Omental fat pad (tissue), 4 donors: Measurements from ENCODE around the gene PNO1. TPM values are rescaled to one million over a fixed set of nuclear protein-coding genes. Genes with fewer than 3 reads are reported as not detected.

Experiments
- ATAC-seq: fragments of 150-250 bp; one replicate; pipeline ENCODE4 v1.9.1; 2016; ENCODE audit warnings: mild to moderate bottlenecking, moderate library complexity; ENCODE audit not compliant: low FRiP score
- DNase-seq: peaks from one replicate; pipeline ENCODE4 v3.0.0-alpha.2; 2019; ENCODE audit warnings: low spot score
- CTCF ChIP-seq, 3 donors: fragments of 450-650 bp; IDR thresholded peaks; one replicate each; pipeline ENCODE4 v1.5.1; 2016 to 2017; ENCODE audit warnings: antibody characterized with exemption in 3 of 3, mild to moderate bottlenecking in 3 of 3, moderate library complexity in 2 of 3
- total RNA-seq, 4 donors: library from RNA; depleted of rRNA; stranded (reverse); fragments of >200 nt; gene quantifications; one replicate each; pipeline ENCODE4 v1.1.0, GENCODE V29; 2016

The PNO1 gene
- total RNA-seq, 4 donors from 2014 or later: 13.4 to 65.9 (median 21.9) TPM

DNA sequence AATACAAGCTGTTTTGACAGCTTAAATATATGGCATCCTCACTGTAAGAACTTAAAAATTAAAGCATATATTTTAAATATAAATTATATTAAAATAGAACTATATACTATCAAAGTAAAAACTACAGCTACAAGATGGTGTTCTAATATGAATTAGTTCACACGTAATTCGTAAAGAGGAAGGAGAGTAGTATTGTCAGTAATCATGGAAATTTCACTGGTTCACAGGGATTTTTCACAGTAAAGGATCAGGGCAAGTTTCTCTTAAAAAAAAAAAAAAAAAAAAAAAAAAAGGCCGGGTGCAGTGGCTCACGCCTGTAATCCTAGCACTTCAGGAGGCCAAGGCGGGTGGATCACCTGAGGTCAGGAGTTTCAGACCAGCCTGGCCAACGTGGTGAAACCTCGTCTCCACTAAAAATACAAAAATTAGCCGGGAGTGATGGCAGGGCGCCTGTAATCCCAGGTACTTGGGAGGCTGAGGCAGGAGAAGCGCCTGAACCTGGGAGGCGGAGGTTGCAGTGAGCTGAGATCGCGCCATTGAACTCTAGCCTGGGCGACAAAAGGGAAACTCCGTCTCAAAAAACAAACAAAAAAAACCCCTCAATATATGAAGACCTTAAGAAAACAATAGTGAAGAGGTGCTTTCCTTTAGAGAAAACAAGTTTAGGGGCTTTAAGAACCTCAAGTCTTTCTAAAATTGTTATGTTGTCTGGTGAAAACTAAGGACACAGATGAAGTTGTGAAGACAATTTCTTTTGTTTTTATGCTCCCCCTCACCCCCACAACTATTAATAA, 32.5 kb downstream of the PNO1 start:
- DNase-seq (no peak), ATAC-seq (no peak)
- no peak for TF ChIP-seq CTCF (IDR thresholded peaks at IDR 0.05)

- ATAC-seq (no peak), DNase-seq (no peak)
- TF ChIP-seq CTCF (IDR thresholded peaks at IDR 0.05): no peak
Measured at GRCh38 chr2:68190991-68191731, 33.5 kb downstream of the PNO1 start.

DNA sequence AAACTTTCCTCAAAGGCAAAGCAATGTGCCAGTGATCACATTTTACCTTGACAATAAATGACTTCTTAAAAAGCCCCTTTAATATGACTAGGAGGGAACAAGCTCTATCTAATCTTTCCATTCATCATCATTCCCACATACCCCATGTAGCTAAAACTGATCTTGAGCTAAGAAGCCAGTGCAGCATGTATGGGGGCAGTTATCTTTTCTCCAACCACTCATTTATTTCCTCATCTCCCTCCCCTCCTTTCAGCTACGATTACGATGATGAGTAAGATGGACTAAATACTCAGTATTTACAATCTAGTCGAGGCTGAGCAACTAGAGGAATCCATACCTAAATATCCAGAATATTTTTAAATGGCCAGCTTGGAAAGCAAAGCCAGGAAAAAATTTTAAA, 35.5 kb downstream of the PNO1 start:
- TF ChIP-seq CTCF (IDR thresholded peaks at IDR 0.05): no peak
- ATAC-seq: peak; percentile 66
- no peak for DNase-seq

DNA sequence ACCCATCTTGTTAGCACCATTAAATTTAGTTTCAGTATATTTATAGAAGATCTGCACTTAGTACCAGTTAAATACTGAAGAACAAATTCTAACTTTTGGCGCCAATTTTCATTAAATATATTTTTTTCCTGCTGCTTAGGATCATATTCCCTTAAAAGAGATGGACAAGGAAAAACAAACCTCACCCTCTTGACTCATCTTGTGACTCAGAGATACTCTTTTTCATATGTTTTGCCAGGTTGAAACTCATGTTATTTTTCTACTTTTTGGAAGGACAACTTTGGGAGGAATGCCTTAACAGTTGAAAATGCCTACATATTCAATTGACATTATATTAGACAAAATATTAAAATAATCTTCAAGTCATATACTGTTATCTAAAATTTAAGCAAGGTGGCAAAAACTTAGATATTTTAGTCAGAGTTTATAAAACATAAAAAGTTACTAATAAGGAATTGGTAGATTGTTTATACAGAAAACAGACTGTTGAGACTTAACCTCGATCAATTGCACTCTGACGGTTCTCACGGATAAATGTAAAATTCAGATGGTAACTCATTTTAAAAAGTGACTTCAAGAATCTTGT, 36.2 kb downstream of the PNO1 start:
- DNase-seq (no peak), ATAC-seq (peak; percentile 58)
- no peak for TF ChIP-seq CTCF (IDR thresholded peaks at IDR 0.05)

GRCh38 chr2:68195096-68195495, 37.4 kb downstream of the PNO1 start:
- DNase-seq (no peak), ATAC-seq (no peak)
- no peak for TF ChIP-seq CTCF (IDR thresholded peaks at IDR 0.05)

DNA sequence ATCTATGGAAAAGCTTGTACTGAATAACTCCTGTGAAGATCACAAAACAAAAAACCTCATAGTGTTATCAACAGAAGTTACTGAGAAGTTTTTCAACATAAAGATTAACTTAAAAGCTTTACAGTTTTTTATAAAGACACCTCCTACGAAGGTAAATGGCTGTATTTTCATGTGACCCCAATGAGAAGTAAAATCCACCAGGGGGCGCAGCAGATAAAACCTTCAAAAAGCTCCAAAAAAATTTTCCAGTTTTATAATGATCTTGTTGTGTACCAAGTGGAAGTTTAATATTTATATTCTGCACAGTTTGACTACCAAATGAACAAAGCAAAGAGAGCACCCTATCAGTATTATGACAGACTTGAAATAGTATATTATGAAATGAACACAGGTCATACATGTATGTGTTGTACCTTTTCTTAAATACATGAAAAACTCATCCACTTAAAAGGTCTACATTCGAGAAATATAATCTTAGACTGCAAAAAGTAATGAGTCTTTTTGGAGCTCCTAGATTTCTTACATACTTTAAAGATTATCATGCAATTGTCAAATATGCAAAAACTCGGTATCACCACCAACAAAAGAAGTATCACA, 38.5 kb downstream of the PNO1 start:
- ATAC-seq (no peak), DNase-seq (no peak)
- no peak for TF ChIP-seq CTCF (IDR thresholded peaks at IDR 0.05)
